Measurements from ENCODE around the gene ELAPOR2.
A peak's percentile ranks its signal among the peaks of the same experiment; 100 is the strongest.
"Not testable (repeated sequence)": the region's sequence is repeated elsewhere in the genome, so short reads cannot be mapped to it uniquely, and the experiment has no call there.

ELAPOR2 gene, protein sequence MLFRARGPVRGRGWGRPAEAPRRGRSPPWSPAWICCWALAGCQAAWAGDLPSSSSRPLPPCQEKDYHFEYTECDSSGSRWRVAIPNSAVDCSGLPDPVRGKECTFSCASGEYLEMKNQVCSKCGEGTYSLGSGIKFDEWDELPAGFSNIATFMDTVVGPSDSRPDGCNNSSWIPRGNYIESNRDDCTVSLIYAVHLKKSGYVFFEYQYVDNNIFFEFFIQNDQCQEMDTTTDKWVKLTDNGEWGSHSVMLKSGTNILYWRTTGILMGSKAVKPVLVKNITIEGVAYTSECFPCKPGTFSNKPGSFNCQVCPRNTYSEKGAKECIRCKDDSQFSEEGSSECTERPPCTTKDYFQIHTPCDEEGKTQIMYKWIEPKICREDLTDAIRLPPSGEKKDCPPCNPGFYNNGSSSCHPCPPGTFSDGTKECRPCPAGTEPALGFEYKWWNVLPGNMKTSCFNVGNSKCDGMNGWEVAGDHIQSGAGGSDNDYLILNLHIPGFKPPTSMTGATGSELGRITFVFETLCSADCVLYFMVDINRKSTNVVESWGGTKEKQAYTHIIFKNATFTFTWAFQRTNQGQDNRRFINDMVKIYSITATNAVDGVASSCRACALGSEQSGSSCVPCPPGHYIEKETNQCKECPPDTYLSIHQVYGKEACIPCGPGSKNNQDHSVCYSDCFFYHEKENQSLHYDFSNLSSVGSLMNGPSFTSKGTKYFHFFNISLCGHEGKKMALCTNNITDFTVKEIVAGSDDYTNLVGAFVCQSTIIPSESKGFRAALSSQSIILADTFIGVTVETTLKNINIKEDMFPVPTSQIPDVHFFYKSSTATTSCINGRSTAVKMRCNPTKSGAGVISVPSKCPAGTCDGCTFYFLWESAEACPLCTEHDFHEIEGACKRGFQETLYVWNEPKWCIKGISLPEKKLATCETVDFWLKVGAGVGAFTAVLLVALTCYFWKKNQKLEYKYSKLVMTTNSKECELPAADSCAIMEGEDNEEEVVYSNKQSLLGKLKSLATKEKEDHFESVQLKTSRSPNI

GRCh38 chr7:87059525-87060287, at the start of gene ELAPOR2:
Gene ELAPOR2, minus strand, starts transcription at chr7:87059654. Its CDS starts 141 bp downstream, at chr7:87059513.
- ATAC-seq (ENCODE audit: low read depth) = peak; percentile 90
- no peaks in the 10 kb centered on the region for H3K9me3 Mint-ChIP-seq

GRCh38 chr7:87107949-87108776, 48.7 kb upstream of the ELAPOR2 start:
- no peak for DNase-seq (ENCODE audit: low spot score in 2 of 2)
- no peak for ATAC-seq (ENCODE audit: low read depth)
- Mint-ChIP-seq H3K4me3 (no peak overlapping the region), H3K27me3 (peaks cover 7% of the 10 kb centered on the region), H3K36me3 (peaks cover 3% of the 10 kb centered on the region), H3K4me1 (no peaks in the 10 kb centered on the region), H3K27ac (no peak overlapping the region), H3K9me3 (peaks cover 4% of the 10 kb centered on the region)

More at GRCh38 chr7:87059525-87060287, at the start of gene ELAPOR2:
- H3K4me1 Mint-ChIP-seq = peaks cover 10% of the 10 kb centered on the region
- DNase-seq (ENCODE audit: low spot score in 2 of 2) = peak; percentile 85 to 89
- no peaks in the 10 kb centered on the region for H3K36me3 Mint-ChIP-seq
- H3K27me3 Mint-ChIP-seq = no peaks in the 10 kb centered on the region
- peak within 1 kb of the TSS; percentile 83 for H3K27ac Mint-ChIP-seq
- H3K4me3 Mint-ChIP-seq = peak within 1 kb of the TSS; percentile 86

DNA sequence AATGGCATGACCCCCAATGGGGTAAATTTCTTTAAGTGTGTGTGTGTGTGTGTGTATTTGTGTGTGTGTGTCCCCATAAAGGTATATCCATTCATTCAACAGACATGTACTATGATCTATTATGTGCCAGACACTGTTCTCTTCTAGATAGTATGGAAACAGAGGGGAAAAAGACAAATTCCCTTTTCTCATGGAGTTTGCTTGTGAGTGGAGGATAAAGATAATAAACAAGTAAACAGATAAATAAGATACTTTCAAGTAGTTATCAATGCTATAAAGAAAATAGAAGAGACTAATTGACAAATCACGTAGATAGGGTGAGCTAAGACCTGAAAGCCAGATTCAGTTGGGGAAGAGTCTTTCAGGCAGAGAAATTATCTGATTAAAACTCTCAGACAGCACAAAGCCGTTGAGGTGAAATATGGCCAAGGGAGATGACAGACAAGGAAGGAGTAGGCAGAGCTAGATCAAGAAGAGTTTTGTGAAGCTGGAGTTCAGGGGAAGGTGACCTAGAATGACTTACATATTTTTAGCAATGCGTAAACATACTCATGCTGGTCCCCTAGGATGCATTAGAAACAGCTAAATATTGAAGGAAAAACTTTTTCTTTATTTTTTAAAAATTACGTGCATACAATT, 47.6 kb upstream of the ELAPOR2 start:
- peaks cover 7% of the 10 kb centered on the region for H3K27me3 Mint-ChIP-seq
- H3K9me3 Mint-ChIP-seq = peaks cover 4% of the 10 kb centered on the region
- H3K4me1 Mint-ChIP-seq = no peaks in the 10 kb centered on the region
- no peak overlapping the region for H3K27ac Mint-ChIP-seq
- DNase-seq (ENCODE audit: low spot score in 2 of 2) (no peak), ATAC-seq (ENCODE audit: low read depth) (no peak)
- H3K36me3 Mint-ChIP-seq = peaks cover 3% of the 10 kb centered on the region
- H3K4me3 Mint-ChIP-seq = no peak overlapping the region

DNA sequence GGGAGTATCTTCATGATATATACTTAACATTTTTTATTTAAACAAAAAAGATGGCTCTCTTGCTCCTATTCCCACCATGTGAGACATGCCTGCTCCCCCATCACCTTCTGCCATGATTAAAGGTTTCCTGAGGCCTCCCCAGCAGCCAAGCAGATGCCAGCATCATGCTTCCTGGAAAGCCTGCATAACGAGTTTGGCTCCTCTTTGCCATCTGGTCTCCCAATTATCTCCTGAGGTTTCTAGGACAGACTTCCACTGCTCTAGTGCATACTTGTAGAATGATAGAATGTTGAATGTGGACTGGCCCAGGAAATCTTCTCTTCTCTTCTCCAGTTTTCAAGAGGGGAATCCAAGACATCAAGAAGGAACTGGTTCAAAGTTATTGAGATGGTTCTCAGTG, 45.9 kb upstream of the ELAPOR2 start:
- DNase-seq (ENCODE audit: low spot score in 2 of 2) (no peak), ATAC-seq (ENCODE audit: low read depth) (no peak)
- Mint-ChIP-seq H3K36me3 (peaks cover 3% of the 10 kb centered on the region), H3K27me3 (peaks cover 10% of the 10 kb centered on the region), H3K27ac (no peak overlapping the region), H3K4me3 (no peak overlapping the region), H3K9me3 (peaks cover 4% of the 10 kb centered on the region), H3K4me1 (no peaks in the 10 kb centered on the region)

DNA sequence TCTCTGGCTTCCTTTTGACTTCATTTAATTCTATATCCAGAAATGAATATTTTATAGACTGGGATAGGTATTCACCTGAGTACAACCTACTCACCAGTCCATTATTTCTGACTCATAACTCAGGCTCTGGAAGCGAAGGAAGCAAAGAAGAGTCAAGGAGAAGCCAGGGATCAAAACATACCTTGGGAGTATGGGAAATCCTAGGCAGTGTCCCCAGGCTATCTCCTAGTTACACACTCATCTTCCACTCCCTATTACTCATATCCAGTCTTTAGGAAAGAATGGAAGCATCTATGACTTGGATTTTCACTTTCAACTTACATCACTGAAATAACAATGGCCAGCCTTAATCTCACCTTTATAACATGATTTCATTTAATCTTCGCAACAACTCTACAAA, 40.9 kb upstream of the ELAPOR2 start:
- Mint-ChIP-seq H3K36me3 (peaks cover 3% of the 10 kb centered on the region), H3K4me1 (no peaks in the 10 kb centered on the region), H3K9me3 (peaks cover under 1% of the 10 kb centered on the region), H3K27me3 (peaks cover 3% of the 10 kb centered on the region), H3K27ac (no peak overlapping the region), H3K4me3 (no peak overlapping the region)
- DNase-seq (ENCODE audit: low spot score in 2 of 2) = no peak
- no peak for ATAC-seq (ENCODE audit: low read depth)

DNA sequence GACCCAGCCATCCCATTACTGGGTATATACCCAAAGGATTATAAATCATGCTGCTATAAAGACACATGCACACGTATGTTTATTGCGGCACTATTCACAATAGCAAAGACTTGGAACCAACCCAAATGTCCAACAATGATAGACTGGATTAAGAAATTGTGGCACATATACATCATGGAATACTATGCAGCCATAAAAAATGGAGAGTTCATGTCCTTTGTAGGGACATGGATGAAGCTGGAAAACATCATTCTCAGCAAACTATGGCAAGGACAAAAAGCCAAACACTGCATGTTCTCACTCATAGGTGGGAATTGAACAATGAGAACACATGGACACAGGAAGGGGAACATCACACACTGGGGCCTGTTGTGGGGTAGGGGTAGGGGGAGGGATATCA, 37.9 kb upstream of the ELAPOR2 start:
- not testable (repeated sequence) for H3K27ac Mint-ChIP-seq; H3K4me1 Mint-ChIP-seq; ATAC-seq (ENCODE audit: low read depth); H3K36me3 Mint-ChIP-seq; H3K9me3 Mint-ChIP-seq; DNase-seq (ENCODE audit: low spot score in 2 of 2); H3K27me3 Mint-ChIP-seq; H3K4me3 Mint-ChIP-seq

DNA sequence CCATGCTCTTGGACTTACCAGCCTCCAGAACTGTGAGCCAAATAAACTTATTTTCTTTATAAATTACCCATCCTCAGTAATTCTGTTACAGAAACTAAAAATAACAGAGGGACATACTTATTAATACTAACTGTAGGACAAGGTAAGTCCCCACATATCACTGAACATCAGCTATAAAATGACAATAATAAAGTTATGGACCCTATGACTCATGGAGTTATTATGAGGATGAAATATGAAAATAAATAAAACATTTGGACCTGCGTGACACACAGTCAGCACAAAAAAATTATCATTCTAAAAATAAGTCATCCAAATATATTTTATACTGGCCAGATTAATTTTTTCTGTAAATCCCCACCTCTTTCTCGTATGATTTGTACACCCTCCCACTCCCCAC, 34.9 kb upstream of the ELAPOR2 start:
- no peaks in the 10 kb centered on the region for H3K4me1 Mint-ChIP-seq
- no peak overlapping the region for H3K4me3 Mint-ChIP-seq
- no peak for ATAC-seq (ENCODE audit: low read depth)
- peaks cover 3% of the 10 kb centered on the region for H3K36me3 Mint-ChIP-seq
- no peak overlapping the region for H3K27ac Mint-ChIP-seq
- no peaks in the 10 kb centered on the region for H3K9me3 Mint-ChIP-seq
- DNase-seq (ENCODE audit: low spot score in 2 of 2) = no peak
- no peaks in the 10 kb centered on the region for H3K27me3 Mint-ChIP-seq

GRCh38 chr7:87092568-87093091, 33.2 kb upstream of the ELAPOR2 start:
- H3K4me3 Mint-ChIP-seq = no peak overlapping the region
- H3K27ac Mint-ChIP-seq = no peak overlapping the region
- H3K27me3 Mint-ChIP-seq = no peaks in the 10 kb centered on the region
- H3K9me3 Mint-ChIP-seq = no peaks in the 10 kb centered on the region
- no peak for DNase-seq (ENCODE audit: low spot score in 2 of 2)
- no peak for ATAC-seq (ENCODE audit: low read depth)
- H3K4me1 Mint-ChIP-seq = no peaks in the 10 kb centered on the region
- peaks cover 3% of the 10 kb centered on the region for H3K36me3 Mint-ChIP-seq

DNA sequence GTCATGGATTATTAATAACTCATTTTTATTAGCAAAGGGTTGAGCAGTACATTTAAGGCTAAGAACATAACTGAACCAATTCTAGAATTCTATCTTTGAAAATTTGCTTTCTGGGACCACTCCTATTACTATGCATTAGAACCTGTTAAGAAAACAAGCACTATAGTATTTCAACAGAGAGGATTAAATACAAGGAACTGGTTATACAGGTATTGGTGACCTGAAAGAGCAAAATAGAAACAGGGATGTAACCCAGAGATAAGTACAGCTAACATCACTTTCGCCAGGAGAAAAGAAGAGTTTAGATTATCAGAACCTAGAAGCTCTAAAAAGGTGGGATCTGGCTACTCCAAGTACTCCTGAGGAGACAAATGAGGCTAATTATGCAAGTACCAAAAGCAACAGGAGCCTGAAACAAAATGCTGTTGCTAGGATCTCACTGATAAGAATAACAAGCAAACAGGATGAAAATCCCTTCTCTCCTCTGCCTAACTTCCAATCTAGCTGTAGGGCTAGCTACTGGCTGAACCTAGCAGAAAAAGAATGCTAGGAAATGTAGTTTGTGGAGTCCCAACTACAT, 32.1 kb upstream of the ELAPOR2 start:
- peaks cover 3% of the 10 kb centered on the region for H3K36me3 Mint-ChIP-seq
- H3K4me3 Mint-ChIP-seq = no peak overlapping the region
- no peak for DNase-seq (ENCODE audit: low spot score in 2 of 2)
- H3K9me3 Mint-ChIP-seq = no peaks in the 10 kb centered on the region
- no peak overlapping the region for H3K27ac Mint-ChIP-seq
- no peaks in the 10 kb centered on the region for H3K27me3 Mint-ChIP-seq
- no peak for ATAC-seq (ENCODE audit: low read depth)
- H3K4me1 Mint-ChIP-seq = no peaks in the 10 kb centered on the region

DNA sequence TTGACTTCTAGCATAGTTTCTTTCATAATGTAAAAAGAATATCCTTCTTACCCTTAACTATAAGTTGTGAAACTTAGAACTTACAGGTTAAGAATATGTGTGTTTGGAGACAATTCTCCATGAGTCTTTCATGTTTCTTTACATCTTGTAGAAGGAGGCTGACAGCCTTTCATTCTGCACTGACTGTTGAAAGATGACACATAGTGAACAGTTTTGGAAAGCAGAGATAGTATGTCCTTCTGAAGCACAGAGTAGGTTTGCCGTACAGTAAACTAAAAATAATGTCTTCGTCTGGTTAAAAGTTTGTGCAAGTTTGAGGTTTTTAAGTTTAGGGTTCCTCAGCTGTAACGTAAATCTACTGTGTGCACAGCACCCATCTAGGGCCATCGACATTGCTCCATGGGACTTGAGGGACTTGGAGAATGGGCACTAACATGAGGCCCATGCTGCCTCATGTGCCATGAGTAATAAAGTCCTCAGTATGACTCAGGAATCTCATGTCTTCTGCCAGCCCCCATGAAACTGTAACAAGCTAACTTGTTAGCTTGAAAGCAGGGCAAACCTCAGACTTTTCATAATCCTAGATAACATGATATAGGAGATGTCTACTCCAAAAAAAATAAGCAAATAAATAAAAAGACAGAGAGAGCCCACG, 24.5 kb upstream of the ELAPOR2 start:
- Mint-ChIP-seq H3K27ac (no peak overlapping the region), H3K27me3 (peaks cover 3% of the 10 kb centered on the region), H3K4me1 (no peaks in the 10 kb centered on the region), H3K4me3 (no peak overlapping the region), H3K9me3 (no peaks in the 10 kb centered on the region), H3K36me3 (no peaks in the 10 kb centered on the region)
- no peak for ATAC-seq (ENCODE audit: low read depth)
- DNase-seq (ENCODE audit: low spot score in 2 of 2) = no peak

DNA sequence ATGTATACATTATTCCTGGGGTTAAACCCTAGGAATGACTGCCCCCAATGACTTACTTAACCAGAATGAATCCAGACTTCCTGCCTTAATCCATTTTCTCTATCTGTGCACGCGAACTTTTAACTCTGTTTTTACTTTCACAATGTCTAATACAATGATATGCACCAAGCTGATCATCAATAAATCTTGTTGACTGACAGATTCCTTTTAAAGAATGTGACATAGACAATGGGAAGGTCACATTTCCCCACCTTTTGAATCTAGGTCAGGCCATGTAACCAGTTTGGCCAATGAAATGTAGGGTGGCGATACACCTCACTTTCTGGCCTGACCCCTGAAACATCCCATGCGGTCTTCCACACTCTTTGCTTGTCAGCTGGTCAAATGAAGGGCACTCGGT, 23.2 kb upstream of the ELAPOR2 start:
- H3K9me3 Mint-ChIP-seq = no peaks in the 10 kb centered on the region
- DNase-seq (ENCODE audit: low spot score in 2 of 2) = no peak
- no peaks in the 10 kb centered on the region for H3K36me3 Mint-ChIP-seq
- no peak for ATAC-seq (ENCODE audit: low read depth)
- peaks cover 5% of the 10 kb centered on the region for H3K27me3 Mint-ChIP-seq
- H3K27ac Mint-ChIP-seq = no peak overlapping the region
- H3K4me3 Mint-ChIP-seq = no peak overlapping the region
- H3K4me1 Mint-ChIP-seq = no peaks in the 10 kb centered on the region
